Karpas-422 (cell line): ENCODE measurements around the gene TP53I11. TPM values are rescaled to one million over a fixed set of nuclear protein-coding genes. Genes with fewer than 3 reads are reported as not detected.

Source experiments
- DNase-seq: peaks from one replicate; pipeline ENCODE4 v3.0.0-alpha.2; 2015
- H2AFZ ChIP-seq: fragments of 200-600 bp; sonication (generic); 2 replicates; pipeline ENCODE4 v1.6.1; 2014; ENCODE audit warnings: antibody characterized with exemption, low read length, mixed read lengths
- H3K27ac ChIP-seq: fragments of 200-600 bp; sonication (generic); 2 replicates; pipeline ENCODE4 v1.5.1; 2014; ENCODE audit warnings: mild to moderate bottlenecking, low read length, moderate library complexity
- H3K27me3 ChIP-seq: fragments of 200-600 bp; sonication (generic); 2 replicates; pipeline ENCODE4 v1.6.1; 2014; ENCODE audit warnings: low read length, mixed read lengths
- H3K36me3 ChIP-seq: fragments of 200-600 bp; sonication (generic); 2 replicates; pipeline ENCODE4 v1.6.1; 2014; ENCODE audit warnings: low read length, mixed read lengths; ENCODE audit not compliant: insufficient read depth
- H3K4me1 ChIP-seq: fragments of 200-600 bp; sonication (generic); 2 replicates; pipeline ENCODE4 v1.6.1; 2014; ENCODE audit warnings: mild to moderate bottlenecking, low read length, mixed read lengths
- H3K4me2 ChIP-seq: fragments of 200-600 bp; sonication (generic); 2 replicates; pipeline ENCODE4 v1.6.1; 2014; ENCODE audit warnings: low read length, low read depth, mild to moderate bottlenecking; ENCODE audit not compliant: poor library complexity, severe bottlenecking
- H3K4me3 ChIP-seq: fragments of 200-600 bp; sonication (generic); 2 replicates; pipeline ENCODE4 v1.5.1; 2014; ENCODE audit warnings: mild to moderate bottlenecking, antibody characterized with exemption, low read length, mixed read lengths
- H3K79me2 ChIP-seq: fragments of 200-600 bp; sonication (generic); 2 replicates; pipeline ENCODE4 v1.6.1; 2014; ENCODE audit warnings: mild to moderate bottlenecking, low read length, mixed read lengths
- H3K9ac ChIP-seq: fragments of 200-600 bp; sonication (generic); 2 replicates; pipeline ENCODE4 v1.6.0; 2014; ENCODE audit warnings: low read length
- H3K9me2 ChIP-seq: fragments of 200-600 bp; sonication (generic), shearing (Covaris generic); replicated peaks from 2 replicates; pipeline ENCODE4 v1.6.0; 2014; ENCODE audit warnings: mild to moderate bottlenecking, low read length, moderate library complexity; ENCODE audit not compliant: insufficient read depth
- H3K9me3 ChIP-seq: fragments of 300-700, 200-600 bp; sonication (generic); 2 replicates; pipeline ENCODE4 v1.6.1; 2014; ENCODE audit warnings: low read length, mixed read lengths
- H4K20me1 ChIP-seq: fragments of 200-600 bp; sonication (generic); 2 replicates; pipeline ENCODE4 v1.6.1; 2014; ENCODE audit warnings: mild to moderate bottlenecking, antibody characterized with exemption, low read length, low read depth; ENCODE audit not compliant: insufficient read depth
- total RNA-seq: library from RNA; depleted of rRNA; stranded (reverse); fragments of >200 nt; shearing (Covaris generic); gene quantifications from 2 replicates; pipeline ENCODE4 v1.2.3, GENCODE V29; 2014; ENCODE audit warnings: low replicate concordance; rRNA removed

The TP53I11 gene
- total RNA-seq = 0.34 and 0.72 TPM in 2 replicates

GRCh38 chr11:44950625-44951476, at the start of gene TP53I11:
Gene TP53I11, minus strand, starts transcription at chr11:44950883. Its CDS starts 12,548 bp downstream, at chr11:44938335.
- no peaks in the 10 kb centered on the region for H3K36me3 ChIP-seq
- no peaks in the 10 kb centered on the region for H3K9me2 ChIP-seq
- H3K9me3 ChIP-seq = no peaks in the 10 kb centered on the region
- no peaks in the 10 kb centered on the region for H3K79me2 ChIP-seq
- no peak within 1 kb of the TSS for H3K9ac ChIP-seq
- no peak within 1 kb of the TSS for H3K4me2 ChIP-seq
- H4K20me1 ChIP-seq = no peaks in the 10 kb centered on the region
- no peak within 1 kb of the TSS for H3K27ac ChIP-seq
- no peak within 1 kb of the TSS for H2AFZ ChIP-seq
- DNase-seq = no peak
- no peak within 1 kb of the TSS for H3K4me3 ChIP-seq
- peaks cover 6% of the 10 kb centered on the region for H3K4me1 ChIP-seq
- H3K27me3 ChIP-seq = no peaks in the 10 kb centered on the region

GRCh38 chr11:44999068-44999467, 48.4 kb upstream of the TP53I11 start:
- Histone ChIP-seq H4K20me1 (no peaks in the 10 kb centered on the region), H3K4me3 (no peak overlapping the region), H3K27ac (no peak overlapping the region), H3K4me1 (peaks cover 21% of the 10 kb centered on the region), H3K4me2 (no peak overlapping the region), H3K36me3 (no peaks in the 10 kb centered on the region), H3K27me3 (no peaks in the 10 kb centered on the region), H2AFZ (no peak overlapping the region), H3K79me2 (no peaks in the 10 kb centered on the region), H3K9me3 (no peaks in the 10 kb centered on the region), H3K9me2 (no peaks in the 10 kb centered on the region), H3K9ac (no peak overlapping the region)
- DNase-seq = peak; percentile 75

- H3K9me3 ChIP-seq = no peaks in the 10 kb centered on the region
- H4K20me1 ChIP-seq = no peaks in the 10 kb centered on the region
- H3K27me3 ChIP-seq = no peaks in the 10 kb centered on the region
- no peaks in the 10 kb centered on the region for H3K79me2 ChIP-seq
- no peak overlapping the region for H3K27ac ChIP-seq
- no peaks in the 10 kb centered on the region for H3K9me2 ChIP-seq
- no peak overlapping the region for H3K4me3 ChIP-seq
- H3K4me2 ChIP-seq = no peak overlapping the region
- H3K4me1 ChIP-seq = peaks cover 17% of the 10 kb centered on the region
- no peak overlapping the region for H2AFZ ChIP-seq
- H3K9ac ChIP-seq = no peak overlapping the region
- no peak for DNase-seq
- no peaks in the 10 kb centered on the region for H3K36me3 ChIP-seq
Measured at GRCh38 chr11:44998051-44998450, 47.4 kb upstream of the TP53I11 start.

DNA sequence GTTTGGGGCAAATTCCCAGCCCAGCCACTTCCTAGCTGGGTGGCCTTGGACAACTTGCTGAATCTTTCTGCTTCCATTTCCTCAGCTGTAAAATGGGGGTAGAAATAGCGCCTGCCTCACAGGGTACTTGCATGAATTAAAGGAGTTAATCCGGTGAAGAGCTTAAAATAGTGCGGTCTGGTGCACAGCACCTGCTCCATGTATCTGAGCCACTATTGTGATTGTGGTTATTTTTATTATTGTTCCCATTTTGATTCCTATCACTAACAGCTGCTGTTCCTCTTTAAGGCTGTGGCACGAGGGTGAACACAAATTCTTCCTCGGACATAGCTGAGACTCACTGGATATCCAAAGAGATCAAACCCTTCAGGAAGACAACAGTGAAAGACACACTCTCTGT, 46.9 kb upstream of the TP53I11 start:
- no peaks in the 10 kb centered on the region for H3K9me2 ChIP-seq
- H3K79me2 ChIP-seq = no peaks in the 10 kb centered on the region
- DNase-seq = no peak
- no peak overlapping the region for H3K9ac ChIP-seq
- no peaks in the 10 kb centered on the region for H3K36me3 ChIP-seq
- H2AFZ ChIP-seq = no peak overlapping the region
- no peaks in the 10 kb centered on the region for H3K9me3 ChIP-seq
- H3K27ac ChIP-seq = no peak overlapping the region
- peaks cover 21% of the 10 kb centered on the region for H3K4me1 ChIP-seq
- H3K4me3 ChIP-seq = no peak overlapping the region
- H3K4me2 ChIP-seq = no peak overlapping the region
- no peaks in the 10 kb centered on the region for H3K27me3 ChIP-seq
- H4K20me1 ChIP-seq = no peaks in the 10 kb centered on the region

GRCh38 chr11:44994753-44995152, 44.1 kb upstream of the TP53I11 start:
- Histone ChIP-seq H4K20me1 (no peaks in the 10 kb centered on the region), H3K9me2 (no peaks in the 10 kb centered on the region), H3K36me3 (no peaks in the 10 kb centered on the region), H3K9ac (no peak overlapping the region), H3K79me2 (no peaks in the 10 kb centered on the region), H3K4me1 (peaks cover 26% of the 10 kb centered on the region), H3K27me3 (no peaks in the 10 kb centered on the region), H3K4me2 (no peak overlapping the region), H3K9me3 (no peaks in the 10 kb centered on the region), H2AFZ (no peak overlapping the region), H3K4me3 (no peak overlapping the region), H3K27ac (no peak overlapping the region)
- DNase-seq = no peak

DNA sequence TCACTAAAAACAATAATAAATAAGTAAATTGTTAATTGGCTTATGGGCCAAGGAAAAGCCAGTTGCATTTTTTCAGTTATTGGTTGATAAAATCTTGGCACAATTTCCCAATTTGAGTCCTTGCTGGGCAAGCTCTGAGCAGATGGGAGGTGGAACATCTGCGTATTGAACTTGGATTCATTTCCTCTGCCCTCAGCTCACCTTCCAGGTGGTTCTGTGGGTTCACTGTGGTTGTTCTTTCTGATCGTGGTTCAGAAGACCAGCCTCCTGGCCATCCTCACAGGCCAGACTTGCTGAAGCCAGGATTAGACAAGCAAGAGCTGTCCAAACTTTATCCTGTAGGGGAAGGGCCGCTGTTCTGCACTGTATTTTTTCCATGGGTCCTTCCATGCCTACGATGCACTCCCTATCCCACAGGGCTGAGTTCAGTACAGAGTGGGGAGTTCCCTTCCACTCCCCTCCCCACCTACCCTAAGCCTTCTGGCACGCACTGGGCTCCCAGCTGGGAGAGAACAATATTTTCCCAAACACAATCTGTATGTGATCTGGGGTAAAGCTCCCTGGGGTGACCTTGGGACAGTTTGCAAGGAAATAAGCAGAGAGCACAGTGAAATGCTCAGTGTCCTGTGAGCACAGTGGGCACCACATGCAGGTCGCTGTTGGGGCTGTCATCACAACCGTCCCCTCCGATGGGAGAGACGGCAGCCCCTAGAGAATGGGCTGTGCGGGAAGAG, 43.5 kb upstream of the TP53I11 start:
- no peaks in the 10 kb centered on the region for H4K20me1 ChIP-seq
- no peak overlapping the region for H3K4me2 ChIP-seq
- no peak overlapping the region for H3K27ac ChIP-seq
- H3K79me2 ChIP-seq = no peaks in the 10 kb centered on the region
- no peaks in the 10 kb centered on the region for H3K36me3 ChIP-seq
- H3K4me3 ChIP-seq = no peak overlapping the region
- no peak for DNase-seq
- no peaks in the 10 kb centered on the region for H3K9me3 ChIP-seq
- no peaks in the 10 kb centered on the region for H3K9me2 ChIP-seq
- H3K27me3 ChIP-seq = no peaks in the 10 kb centered on the region
- H3K4me1 ChIP-seq = peaks cover 21% of the 10 kb centered on the region
- no peak overlapping the region for H3K9ac ChIP-seq
- no peak overlapping the region for H2AFZ ChIP-seq

GRCh38 chr11:44992774-44993173, 42.1 kb upstream of the TP53I11 start:
- no peaks in the 10 kb centered on the region for H3K79me2 ChIP-seq
- H3K4me2 ChIP-seq = no peak overlapping the region
- no peak overlapping the region for H3K27ac ChIP-seq
- no peaks in the 10 kb centered on the region for H3K27me3 ChIP-seq
- peaks cover 9% of the 10 kb centered on the region for H3K4me1 ChIP-seq
- no peak overlapping the region for H3K9ac ChIP-seq
- no peaks in the 10 kb centered on the region for H3K36me3 ChIP-seq
- DNase-seq = no peak
- no peaks in the 10 kb centered on the region for H3K9me2 ChIP-seq
- no peaks in the 10 kb centered on the region for H3K9me3 ChIP-seq
- H4K20me1 ChIP-seq = no peaks in the 10 kb centered on the region
- H3K4me3 ChIP-seq = no peak overlapping the region
- no peak overlapping the region for H2AFZ ChIP-seq

DNA sequence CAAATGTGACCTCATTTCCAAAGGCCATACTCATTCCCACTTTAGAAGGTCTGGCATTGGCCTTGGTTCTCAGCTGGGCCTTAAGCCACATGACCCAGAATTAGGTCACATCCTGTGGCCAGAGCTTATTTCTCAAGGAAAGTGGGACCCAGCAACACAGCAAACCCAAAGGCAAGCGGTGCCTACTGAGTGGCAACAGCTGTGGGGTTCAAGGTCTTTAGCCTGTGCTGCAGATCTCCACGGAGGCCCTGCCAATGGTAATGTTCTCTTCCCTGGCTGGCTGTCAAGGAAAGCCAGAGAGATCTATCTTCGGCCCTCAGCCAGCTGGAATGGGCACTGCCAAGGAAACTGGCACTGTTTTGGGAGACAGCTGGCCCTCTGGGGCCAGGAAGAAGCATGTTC, 41.5 kb upstream of the TP53I11 start:
- no peak overlapping the region for H3K4me3 ChIP-seq
- H3K9me2 ChIP-seq = no peaks in the 10 kb centered on the region
- H3K4me1 ChIP-seq = peaks cover 9% of the 10 kb centered on the region
- H3K79me2 ChIP-seq = no peaks in the 10 kb centered on the region
- no peaks in the 10 kb centered on the region for H3K9me3 ChIP-seq
- H3K4me2 ChIP-seq = no peak overlapping the region
- H4K20me1 ChIP-seq = no peaks in the 10 kb centered on the region
- no peak overlapping the region for H3K27ac ChIP-seq
- no peaks in the 10 kb centered on the region for H3K36me3 ChIP-seq
- no peak overlapping the region for H2AFZ ChIP-seq
- no peak for DNase-seq
- H3K27me3 ChIP-seq = no peaks in the 10 kb centered on the region
- H3K9ac ChIP-seq = no peak overlapping the region
